DND-41 (cell line): ENCODE data around the gene RAD21L1.

ENCODE experiments used
- EZH2 ChIP-seq: IDR thresholded peaks from 3 replicates; pipeline ENCODE4 v1.6.1; 2012; ENCODE audit warnings: borderline replicate concordance, low read depth, mild to moderate bottlenecking, moderate library complexity, low read length, inconsistent platforms; ENCODE audit not compliant: severe bottlenecking
- TF ChIP-seq, protein P1 (sequence below): IDR thresholded peaks from 2 replicates; pipeline ENCODE4 v1.5.1; 2012; ENCODE audit warnings: borderline replicate concordance, low read length, moderate library complexity, mild to moderate bottlenecking; ENCODE audit not compliant: poor library complexity, severe bottlenecking; ENCODE audit errors: extremely low read depth

DNA sequence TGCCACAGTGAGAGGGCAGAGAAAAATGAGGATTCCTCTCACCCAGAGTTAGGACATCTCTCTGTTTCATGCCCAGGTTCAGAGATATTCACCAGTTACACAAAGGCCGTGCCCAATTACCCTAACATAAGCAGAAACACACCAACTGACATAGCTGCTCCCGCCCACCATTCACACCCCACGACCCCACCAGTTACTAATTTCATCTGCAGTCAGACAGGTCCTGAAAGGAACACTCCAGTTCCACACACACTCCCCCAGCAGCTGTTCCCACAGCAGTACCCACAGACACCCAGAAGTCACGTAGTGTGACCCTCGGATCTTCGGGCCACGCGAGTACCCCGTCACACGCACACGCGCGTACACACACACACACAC, 41.6 kb upstream of the RAD21L1 start:
- TF ChIP-seq, protein P1, sequence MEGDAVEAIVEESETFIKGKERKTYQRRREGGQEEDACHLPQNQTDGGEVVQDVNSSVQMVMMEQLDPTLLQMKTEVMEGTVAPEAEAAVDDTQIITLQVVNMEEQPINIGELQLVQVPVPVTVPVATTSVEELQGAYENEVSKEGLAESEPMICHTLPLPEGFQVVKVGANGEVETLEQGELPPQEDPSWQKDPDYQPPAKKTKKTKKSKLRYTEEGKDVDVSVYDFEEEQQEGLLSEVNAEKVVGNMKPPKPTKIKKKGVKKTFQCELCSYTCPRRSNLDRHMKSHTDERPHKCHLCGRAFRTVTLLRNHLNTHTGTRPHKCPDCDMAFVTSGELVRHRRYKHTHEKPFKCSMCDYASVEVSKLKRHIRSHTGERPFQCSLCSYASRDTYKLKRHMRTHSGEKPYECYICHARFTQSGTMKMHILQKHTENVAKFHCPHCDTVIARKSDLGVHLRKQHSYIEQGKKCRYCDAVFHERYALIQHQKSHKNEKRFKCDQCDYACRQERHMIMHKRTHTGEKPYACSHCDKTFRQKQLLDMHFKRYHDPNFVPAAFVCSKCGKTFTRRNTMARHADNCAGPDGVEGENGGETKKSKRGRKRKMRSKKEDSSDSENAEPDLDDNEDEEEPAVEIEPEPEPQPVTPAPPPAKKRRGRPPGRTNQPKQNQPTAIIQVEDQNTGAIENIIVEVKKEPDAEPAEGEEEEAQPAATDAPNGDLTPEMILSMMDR = no peak
- no peak for TF ChIP-seq EZH2
